Raji (cell line): ENCODE measurements around the gene SORBS1.

ENCODE experiments used
- POLR2A ChIP-seq: IDR thresholded peaks from 2 replicates; pipeline ENCODE4 v1.6.1; 2011; ENCODE audit warnings: low read depth, low read length, control low read depth; ENCODE audit not compliant: insufficient read depth

SORBS1 gene

GRCh38 chr10:95572131-95572820, 11.1 kb upstream of the SORBS1 start:
- TF ChIP-seq POLR2A: no peak

- TF ChIP-seq POLR2A: no peak
Observed at GRCh38 chr10:95571390-95571789, 10.2 kb upstream of the SORBS1 start.

GRCh38 chr10:95569368-95569767, 8.2 kb upstream of the SORBS1 start:
- no peak for TF ChIP-seq POLR2A

GRCh38 chr10:95567903-95568630, 6.9 kb upstream of the SORBS1 start:
- TF ChIP-seq POLR2A: no peak

GRCh38 chr10:95566136-95566535, 5.0 kb upstream of the SORBS1 start:
- no peak for TF ChIP-seq POLR2A

- no peak for TF ChIP-seq POLR2A
Observed at GRCh38 chr10:95565336-95565735, 4.2 kb upstream of the SORBS1 start.

GRCh38 chr10:95564291-95564690, 3.1 kb upstream of the SORBS1 start:
- TF ChIP-seq POLR2A: no peak

- TF ChIP-seq POLR2A: no peak
Observed at GRCh38 chr10:95562341-95562965, 1.3 kb upstream of the SORBS1 start.

- no peak for TF ChIP-seq POLR2A
Observed at GRCh38 chr10:95561864-95562177, 650 bp upstream of the SORBS1 start.

GRCh38 chr10:95560278-95561176, 644 bp downstream of the SORBS1 start:
- TF ChIP-seq POLR2A: no peak

- no peak for TF ChIP-seq POLR2A
Observed at GRCh38 chr10:95559896-95560277, 1.3 kb downstream of the SORBS1 start.

GRCh38 chr10:95559471-95559870, 1.7 kb downstream of the SORBS1 start:
- no peak for TF ChIP-seq POLR2A

- no peak for TF ChIP-seq POLR2A
Observed at GRCh38 chr10:95558593-95559320, 2.4 kb downstream of the SORBS1 start.

- TF ChIP-seq POLR2A: no peak
Observed at GRCh38 chr10:95556994-95557767, 4.0 kb downstream of the SORBS1 start.
